T-helper 2 cell treated with Interferon-gamma antibody and Interleukin-4, amounts not matched to agents 100 ng/mL and 5 ng/mL, for 36 hours (primary cell): ENCODE results near the gene SEC61A1. TPM values are rescaled to one million over a fixed set of nuclear protein-coding genes. Genes with fewer than 3 reads are reported as not detected.

Experiments
- intact Hi-C: fragments of 100-400 bp; cut with micrococcal nuclease; formaldehyde crosslinking; loops from one replicate; pipeline ENCODE4 v1.15.1; 2023
- total RNA-seq: library from RNA; stranded (reverse); gene quantifications from 2 replicates; pipeline ENCODE4 v1.2.3, GENCODE V29; 2022

Gene SEC61A1
- total RNA-seq = 235 and 252 TPM in 2 replicates

- intact Hi-C loops = loop anchor here (1.0 to 10.0 kb wide), 8 partner anchors 23 to 1843 kb away; partner anchors contain the start of genes ABTB1, EEFSEC, MCM2 and MGLL
Observed at GRCh38 chr3:128051837-128052594, at the start of gene SEC61A1. Gene SEC61A1 (plus strand): TSS chr3:128052437. CDS start chr3:128052553, 116 bp downstream.

GRCh38 chr3:128004661-128005060 lies 47.6 kb upstream of the SEC61A1 start:
- intact Hi-C loops = no loop called here

GRCh38 chr3:128006061-128007032 lies 45.9 kb upstream of the SEC61A1 start:
- intact Hi-C loops = no loop called here

GRCh38 chr3:128007033-128007424 lies 45.2 kb upstream of the SEC61A1 start:
- intact Hi-C loops = no loop called here

- intact Hi-C loops = no loop called here
Observed at GRCh38 chr3:128009952-128010846, 42.0 kb upstream of the SEC61A1 start.

GRCh38 chr3:128011140-128011539 lies 41.1 kb upstream of the SEC61A1 start:
- intact Hi-C loops = no loop called here

- intact Hi-C loops = no loop called here
Observed at GRCh38 chr3:128012050-128012449, 40.2 kb upstream of the SEC61A1 start.

- intact Hi-C loops = no loop called here
Observed at GRCh38 chr3:128014548-128014947, 37.7 kb upstream of the SEC61A1 start.

GRCh38 chr3:128016502-128016901 lies 35.7 kb upstream of the SEC61A1 start:
- intact Hi-C loops = no loop called here

- intact Hi-C loops = no loop called here
Observed at GRCh38 chr3:128021768-128022372, 30.4 kb upstream of the SEC61A1 start.

- intact Hi-C loops = no loop called here
Observed at GRCh38 chr3:128033102-128033501, 19.1 kb upstream of the SEC61A1 start.

GRCh38 chr3:128036119-128036518 lies 16.1 kb upstream of the SEC61A1 start:
- intact Hi-C loops = no loop called here

- intact Hi-C loops = no loop called here
Observed at GRCh38 chr3:128040041-128040440, 12.2 kb upstream of the SEC61A1 start.

- intact Hi-C loops = no loop called here
Observed at GRCh38 chr3:128040660-128041059, 11.6 kb upstream of the SEC61A1 start.

- intact Hi-C loops = no loop called here
Observed at GRCh38 chr3:128041344-128041743, 10.9 kb upstream of the SEC61A1 start.

- intact Hi-C loops = loop anchor here (5.0 to 10.0 kb wide), 4 partner anchors 228 to 1844 kb away; partner anchors contain the start of genes ABTB1, MGLL, TMCC1 and ZXDC
Observed at GRCh38 chr3:128050597-128050996, 1.6 kb upstream of the SEC61A1 start.

GRCh38 chr3:128051459-128051836 lies 789 bp upstream of the SEC61A1 start:
- intact Hi-C loops = loop anchor here (5.0 to 10.0 kb wide), 4 partner anchors 229 to 1843 kb away; partner anchors contain the start of genes ABTB1, MGLL, TMCC1 and ZXDC

GRCh38 chr3:128052595-128053351 lies 536 bp downstream of the SEC61A1 start:
- intact Hi-C loops = loop anchor here (1.0 to 10.0 kb wide), 8 partner anchors 23 to 1842 kb away; partner anchors contain the start of genes ABTB1, EEFSEC, MCM2 and MGLL

- intact Hi-C loops = loop anchor here (2.0 to 10.0 kb wide), 5 partner anchors 231 to 1841 kb away; partner anchors contain the start of genes ABTB1, MCM2, MGLL and TMCC1
Observed at GRCh38 chr3:128053614-128054013, 1.4 kb downstream of the SEC61A1 start.
